IMR-90 (cell line): ENCODE measurements around the gene TP53TG5.

Experiments used
- CTCF ChIP-seq: conservative IDR thresholded peaks from 2 replicates; pipeline ENCODE4 v1.5.1; 2012; ENCODE audit warnings: mild to moderate bottlenecking, low read depth, low read length, improper control_type of control experiment
- ELK1 ChIP-seq: fragments of 150-350 bp; IDR thresholded peaks from 2 replicates; pipeline ENCODE4 v1.6.1; 2016; ENCODE audit warnings: low read depth, mild to moderate bottlenecking, low read length, moderate library complexity, borderline replicate concordance
- RFX5 ChIP-seq: IDR thresholded peaks from 2 replicates; pipeline ENCODE4 v1.8.0; 2012; ENCODE audit warnings: low read depth, mild to moderate bottlenecking, low read length, moderate library complexity

- TF ChIP-seq CTCF (no peak), RFX5 (no peak), ELK1 (no peak)
Measured at GRCh38 chr20:45374101-45374467, 4.0 kb downstream of the TP53TG5 start.
